Activated CD4-positive, alpha-beta T cell treated with anti-CD3 and anti-CD28 coated beads, Interleukin-2, Interleukin-4, amounts not matched to agents 100 ng/mL and 50 ng/mL, durations not matched to agents 16 hours and 8 hours (primary cell): ENCODE results near the gene NEURL1B.

Source experiments
- DNase-seq: peaks from one replicate; pipeline ENCODE4 v3.0.0-alpha.2; 2020; ENCODE audit warnings: low spot score

Gene NEURL1B

GRCh38 chr5:172715931-172716682, 75.0 kb downstream of the NEURL1B start:
- DNase-seq = no peak

DNA sequence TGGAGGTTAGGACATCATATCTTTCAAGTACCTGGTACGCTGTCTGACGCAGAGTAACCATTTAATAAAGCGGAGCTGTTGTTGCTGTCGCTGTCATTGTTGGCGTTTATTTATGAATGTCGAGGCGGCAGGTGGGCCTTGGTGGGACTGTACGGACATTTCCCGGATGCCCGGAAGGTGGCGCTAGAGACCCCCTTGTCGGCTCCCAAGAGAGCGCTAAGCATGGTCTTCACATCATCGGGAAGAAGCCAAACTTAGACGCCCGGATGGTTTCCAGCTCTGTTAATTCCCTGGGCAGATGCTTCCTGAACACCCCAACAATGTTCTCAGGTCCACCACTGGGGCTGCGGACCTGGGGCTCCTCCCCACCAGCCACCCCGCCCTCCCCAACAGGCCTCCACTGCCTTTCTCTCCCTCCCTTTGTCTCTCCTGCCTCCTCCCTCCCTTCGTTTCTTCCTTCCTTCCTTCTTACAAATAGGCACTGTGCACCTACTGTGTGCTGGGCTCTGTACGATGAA, 75.8 kb downstream of the NEURL1B start:
- DNase-seq = peak; percentile 73

GRCh38 chr5:172717481-172718195, 76.6 kb downstream of the NEURL1B start:
- DNase-seq = no peak

DNA sequence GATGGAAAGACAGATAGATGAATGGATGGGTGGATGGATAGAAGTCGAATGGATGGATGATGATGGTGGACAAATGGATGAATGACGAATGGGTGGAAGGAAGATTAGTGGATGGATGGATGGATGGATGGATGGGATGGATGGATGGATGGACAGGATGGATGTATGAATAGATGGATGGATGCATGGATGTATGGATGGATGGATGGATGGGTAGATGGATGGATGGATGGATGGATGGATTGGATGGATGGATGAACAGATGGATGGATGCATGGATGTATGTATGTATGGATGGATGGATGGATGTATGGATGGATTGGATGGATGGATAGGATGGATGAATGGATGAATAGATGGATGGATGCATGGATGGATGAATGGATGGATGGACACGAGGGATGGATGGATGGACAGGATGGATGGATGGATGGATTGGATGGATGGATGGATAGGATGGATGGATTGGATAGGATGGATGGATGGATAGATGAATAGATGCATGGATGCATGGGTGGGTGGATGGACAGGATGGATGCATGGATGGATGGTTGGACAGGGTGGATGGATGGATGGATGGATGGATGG, 77.6 kb downstream of the NEURL1B start:
- no peak for DNase-seq

DNA sequence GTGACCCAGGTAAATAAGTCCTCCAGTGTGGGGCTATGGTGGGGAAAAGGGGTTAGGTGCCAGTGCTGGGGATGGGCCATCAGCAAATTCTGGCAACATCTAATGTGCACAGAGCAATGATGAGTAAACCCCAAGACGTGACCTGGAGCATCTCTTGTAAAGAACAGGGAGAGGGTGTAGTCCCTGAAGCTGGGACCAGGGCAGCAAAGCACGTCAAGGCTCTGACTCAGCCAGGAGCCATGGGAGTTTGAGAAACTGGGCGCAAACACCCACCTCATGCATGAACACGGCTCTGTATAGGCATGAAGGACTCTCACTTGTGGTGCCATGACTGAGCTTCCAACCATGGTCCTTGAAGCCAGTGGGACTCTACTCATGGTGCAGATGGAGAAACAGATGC, 78.1 kb downstream of the NEURL1B start:
- no peak for DNase-seq

DNA sequence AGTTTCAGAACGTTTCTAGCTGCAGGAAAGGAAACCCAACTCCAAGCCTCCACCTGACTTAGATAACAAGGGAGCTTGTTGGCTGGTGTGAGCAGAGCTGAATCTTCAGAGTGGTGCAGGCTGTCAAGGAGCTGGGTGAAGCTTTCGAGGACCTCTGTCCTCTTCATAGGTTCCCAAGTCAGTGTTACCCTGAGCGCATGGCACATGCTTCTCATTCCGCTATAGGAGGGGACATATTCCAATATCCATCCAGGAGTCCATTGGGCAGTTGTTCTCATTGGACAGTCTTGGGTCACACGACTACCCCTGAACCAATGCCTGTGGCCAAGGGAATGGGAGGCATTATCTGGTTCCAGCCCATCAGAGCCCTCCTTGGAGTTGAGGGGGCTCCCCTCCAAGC, 79.6 kb downstream of the NEURL1B start:
- DNase-seq = no peak

DNA sequence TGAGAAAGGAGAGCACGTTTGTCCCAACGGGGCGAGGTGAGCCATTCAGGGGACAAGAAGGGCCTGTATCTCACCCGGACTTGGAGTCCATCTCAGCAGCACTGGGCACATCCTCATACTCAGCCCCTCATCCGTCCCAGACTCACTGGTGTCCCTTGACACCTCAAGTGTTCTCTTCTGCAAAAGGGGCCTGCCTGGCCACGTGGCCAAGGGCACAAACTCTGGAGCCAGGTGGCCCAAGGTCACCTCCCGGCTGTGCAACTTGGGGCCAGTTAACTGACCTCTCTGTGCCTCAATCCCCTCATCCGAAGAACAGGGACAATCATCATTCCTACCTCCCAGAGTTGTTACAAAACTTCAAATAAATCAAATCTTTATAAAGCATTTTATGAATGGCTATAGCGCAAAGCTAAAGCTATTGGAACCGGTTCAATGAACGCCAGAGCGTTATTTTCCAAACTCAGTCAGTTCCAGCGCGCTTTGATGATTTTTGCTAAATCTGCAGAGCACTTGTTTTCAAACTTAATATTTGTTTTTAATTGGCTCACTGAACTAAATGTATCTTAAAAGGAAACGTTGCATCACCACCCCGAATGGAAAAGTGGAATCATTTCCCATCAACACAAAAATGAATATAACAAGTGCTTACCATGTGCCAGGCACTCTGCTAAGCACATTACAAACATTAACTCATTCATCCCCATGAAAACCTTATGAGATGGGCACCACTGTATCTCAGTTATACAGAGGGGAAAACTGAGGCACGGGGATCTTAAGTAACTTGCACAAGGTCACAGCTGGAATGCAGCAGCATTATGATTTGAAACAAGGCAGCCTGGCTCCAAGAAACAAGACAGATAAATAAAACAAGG, 80.6 kb downstream of the NEURL1B start:
- no peak for DNase-seq

- DNase-seq = no peak
Measured at GRCh38 chr5:172722327-172722815, 81.3 kb downstream of the NEURL1B start.

GRCh38 chr5:172723508-172723907, 82.4 kb downstream of the NEURL1B start:
- no peak for DNase-seq

- DNase-seq = no peak
Measured at GRCh38 chr5:172724242-172725183, 83.5 kb downstream of the NEURL1B start.

DNA sequence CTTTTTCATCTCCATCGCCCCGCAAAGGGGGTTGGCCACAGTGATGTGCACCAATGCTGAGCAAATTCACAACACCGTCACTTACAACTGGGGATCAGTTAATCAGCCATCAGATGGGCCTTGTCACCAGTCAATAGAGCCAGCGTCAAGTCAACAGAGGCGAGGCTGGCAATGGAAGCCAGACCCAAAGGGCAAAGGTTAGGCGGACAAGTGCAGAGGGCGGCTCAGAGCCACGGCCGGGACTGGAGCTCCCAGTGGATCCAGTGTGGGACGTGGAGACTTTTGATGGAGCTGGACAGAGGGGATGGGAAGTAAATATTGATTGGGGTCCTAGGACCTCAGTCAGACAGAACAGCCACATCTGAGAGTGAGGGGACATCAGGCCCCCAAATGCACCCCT, 84.2 kb downstream of the NEURL1B start:
- no peak for DNase-seq

- no peak for DNase-seq
Measured at GRCh38 chr5:172725785-172726184, 84.7 kb downstream of the NEURL1B start.

DNA sequence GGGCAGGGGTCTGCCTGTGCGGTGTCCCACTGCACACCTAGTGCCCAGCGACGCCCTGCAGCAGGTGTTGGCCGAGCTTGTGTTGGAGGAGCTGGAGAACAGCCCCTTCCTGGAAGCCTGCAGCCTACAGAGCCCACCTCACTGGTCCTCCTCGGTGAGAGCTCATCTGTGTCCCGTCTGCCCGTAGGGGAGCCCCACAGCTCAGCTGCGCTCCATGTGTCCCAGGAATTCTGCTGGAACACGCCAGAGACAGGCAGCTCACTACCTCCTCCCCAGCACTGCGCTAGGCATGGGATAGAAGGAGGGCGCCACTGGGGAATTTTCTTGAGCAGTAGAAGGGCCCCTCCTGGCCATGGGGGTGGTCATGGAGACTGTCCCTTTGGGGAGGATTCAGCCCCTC, 85.9 kb downstream of the NEURL1B start:
- DNase-seq = no peak

GRCh38 chr5:172727551-172727950, 86.5 kb downstream of the NEURL1B start:
- no peak for DNase-seq

GRCh38 chr5:172728481-172729241, 87.6 kb downstream of the NEURL1B start:
- DNase-seq = no peak

DNA sequence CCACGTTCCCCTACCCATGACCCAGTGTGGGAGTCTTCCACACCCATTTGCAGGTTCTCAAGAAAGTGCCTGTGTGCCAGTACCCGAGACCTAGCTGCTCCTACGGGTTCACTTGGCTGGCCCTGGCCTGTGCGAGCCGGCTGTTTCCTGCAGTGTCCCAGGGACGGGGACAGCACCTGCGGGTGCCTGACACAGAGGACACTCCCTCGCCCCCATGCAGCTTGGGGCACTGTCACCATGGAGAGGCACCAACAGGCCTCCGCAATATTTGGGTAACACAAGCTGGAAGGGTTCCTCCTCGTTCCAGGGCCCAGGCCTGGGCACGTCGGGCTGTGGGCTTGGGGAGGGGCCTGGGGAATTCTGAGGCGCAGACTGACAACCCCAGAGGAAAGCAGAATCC, 88.5 kb downstream of the NEURL1B start:
- no peak for DNase-seq

GRCh38 chr5:172730222-172730621, 89.2 kb downstream of the NEURL1B start:
- DNase-seq = no peak

- DNase-seq = no peak
Measured at GRCh38 chr5:172730981-172731679, 90.1 kb downstream of the NEURL1B start.

GRCh38 chr5:172731680-172732074, 90.6 kb downstream of the NEURL1B start:
- DNase-seq = no peak
